H9 (cell line): ENCODE results near the gene SMARCA2. TPM values are rescaled to one million over a fixed set of nuclear protein-coding genes. Genes with fewer than 3 reads are reported as not detected.
A peak's percentile ranks its signal among the peaks of the same experiment; 100 is the strongest.

Experiments
- DNase-seq: peaks from one replicate; pipeline ENCODE4 v3.0.0-alpha.2; 2017
- H2AFZ ChIP-seq: one replicate; pipeline ENCODE4 v1.6.1; 2013; ENCODE audit warnings: mild to moderate bottlenecking, low read length, control low read depth, moderate library complexity
- H2AK5ac ChIP-seq: 2 replicates; pipeline ENCODE4 v1.6.1; 2013; ENCODE audit warnings: low read length, control low read depth, mixed read lengths; ENCODE audit not compliant: insufficient read length
- H2BK120ac ChIP-seq: one replicate; pipeline ENCODE4 v1.6.1; 2013; ENCODE audit warnings: low read depth, mild to moderate bottlenecking, low read length, control low read depth, inconsistent platforms; ENCODE audit not compliant: poor library complexity, severe bottlenecking
- H2BK12ac ChIP-seq: 2 replicates; pipeline ENCODE4 v1.6.1; 2013; ENCODE audit warnings: low read length, control low read depth, mixed read lengths, low read depth; ENCODE audit not compliant: insufficient read length
- H2BK15ac ChIP-seq: 2 replicates; pipeline ENCODE4 v1.6.1; 2013; ENCODE audit warnings: low read depth, low read length, control low read depth
- H2BK20ac ChIP-seq: one replicate; pipeline ENCODE4 v1.6.1; 2013; ENCODE audit warnings: low read depth, mild to moderate bottlenecking, low read length, control low read depth, inconsistent platforms; ENCODE audit not compliant: poor library complexity, severe bottlenecking
- H2BK5ac ChIP-seq: 2 replicates; pipeline ENCODE4 v1.6.1; 2013; ENCODE audit warnings: low read length, control low read depth, mixed read lengths; ENCODE audit not compliant: insufficient read length
- H3K14ac ChIP-seq: 2 replicates; pipeline ENCODE4 v1.6.1; 2013; ENCODE audit warnings: low read length, control low read depth; ENCODE audit not compliant: insufficient read depth
- H3K18ac ChIP-seq: 2 replicates; pipeline ENCODE4 v1.6.1; 2013; ENCODE audit warnings: low read depth, mild to moderate bottlenecking, mixed read lengths, low read length, control low read depth; ENCODE audit not compliant: insufficient read length
- H3K23ac ChIP-seq: 2 replicates; pipeline ENCODE4 v1.6.1; 2013; ENCODE audit warnings: low read length, control low read depth, mixed read lengths, low read depth; ENCODE audit not compliant: insufficient read length
- H3K23me2 ChIP-seq: 2 replicates; pipeline ENCODE4 v1.6.1; 2013; ENCODE audit warnings: low read depth, mild to moderate bottlenecking, mixed read lengths, low read length, control low read depth; ENCODE audit not compliant: insufficient read length, poor library complexity, severe bottlenecking
- H3K27ac ChIP-seq: 2 replicates; pipeline ENCODE4 v1.5.1; 2013; ENCODE audit warnings: low read length, control low read depth, mixed read lengths, low read depth; ENCODE audit not compliant: insufficient read length
- H3K27me3 ChIP-seq: 2 replicates; pipeline ENCODE4 v1.6.1; 2013; ENCODE audit warnings: low read length, control low read depth, inconsistent platforms; ENCODE audit not compliant: insufficient read depth
- H3K4ac ChIP-seq: 2 replicates; pipeline ENCODE4 v1.6.1; 2013; ENCODE audit warnings: low read depth, mild to moderate bottlenecking, control low read depth, inconsistent platforms, low read length, moderate library complexity
- H3K4me1 ChIP-seq: 2 replicates; pipeline ENCODE4 v1.6.1; 2013; ENCODE audit warnings: low read length, control low read depth, inconsistent platforms; ENCODE audit not compliant: insufficient read depth
- H3K4me2 ChIP-seq: 2 replicates; pipeline ENCODE4 v1.6.1; 2013; ENCODE audit warnings: low read length, control low read depth, mixed read lengths; ENCODE audit not compliant: insufficient read length, insufficient read depth
- H3K56ac ChIP-seq: 2 replicates; pipeline ENCODE4 v1.6.1; 2013; ENCODE audit warnings: low read depth, mild to moderate bottlenecking, mixed read lengths, low read length, control low read depth; ENCODE audit not compliant: insufficient read length
- H3K79me1 ChIP-seq: 2 replicates; pipeline ENCODE4 v1.6.1; 2013; ENCODE audit warnings: low read depth, mild to moderate bottlenecking, moderate library complexity, low read length, control low read depth, inconsistent platforms; ENCODE audit not compliant: insufficient read depth, poor library complexity, severe bottlenecking
- H3K79me2 ChIP-seq: 2 replicates; pipeline ENCODE4 v1.6.1; 2013; ENCODE audit warnings: low read length, control low read depth, inconsistent platforms; ENCODE audit not compliant: insufficient read depth
- H3K9ac ChIP-seq: 2 replicates; pipeline ENCODE4 v1.6.1; 2013; ENCODE audit warnings: low read length, control low read depth, mixed read lengths; ENCODE audit not compliant: insufficient read length; ENCODE audit errors: extremely low read depth
- H3K9me3 ChIP-seq: one replicate; pipeline ENCODE4 v1.6.1; 2013; ENCODE audit warnings: low read depth, low read length, inconsistent platforms; ENCODE audit not compliant: control insufficient read depth
- H3T11ph ChIP-seq: one replicate; pipeline ENCODE4 v1.6.1; 2013; ENCODE audit warnings: mild to moderate bottlenecking, low read length, control low read depth, inconsistent platforms
- H4K20me1 ChIP-seq: one replicate; pipeline ENCODE4 v1.6.1; 2013; ENCODE audit not compliant: control insufficient read depth, insufficient read length, insufficient read depth
- H4K5ac ChIP-seq: 2 replicates; pipeline ENCODE4 v1.6.1; 2013; ENCODE audit warnings: low read depth, mild to moderate bottlenecking, mixed read lengths, low read length, control low read depth; ENCODE audit not compliant: insufficient read length
- H4K8ac ChIP-seq: replicated peaks from 2 replicates; pipeline ENCODE4 v1.6.1; 2013; ENCODE audit warnings: low read length, control low read depth, mixed read lengths, low read depth; ENCODE audit not compliant: insufficient read length
- H4K91ac ChIP-seq: 2 replicates; pipeline ENCODE4 v1.6.1; 2013; ENCODE audit warnings: low read depth, mild to moderate bottlenecking, moderate library complexity, mixed read lengths, low read length, control low read depth; ENCODE audit not compliant: insufficient read length
- H3K27ac Mint-ChIP-seq, 3 experiments: 2 replicates in 2 of 3; 3 replicates in 1 of 3; pipeline ENCODE4 v1.8.0; 2020 to 2021; ENCODE audit warnings: mixed read lengths in 3 of 3, mild to moderate bottlenecking in 1 of 3, moderate library complexity in 1 of 3
- H3K27me3 Mint-ChIP-seq: 2 replicates; pipeline ENCODE4 v1.8.0; 2021; ENCODE audit warnings: low read depth, mild to moderate bottlenecking, moderate library complexity, mixed read lengths
- H3K36me3 Mint-ChIP-seq, 3 experiments: 2 replicates in 2 of 3; 3 replicates in 1 of 3; pipeline ENCODE4 v1.8.0; 2020 to 2021; ENCODE audit warnings: low read depth in 3 of 3, mixed read lengths in 3 of 3; ENCODE audit not compliant: insufficient read depth in 1 of 3
- H3K4me1 Mint-ChIP-seq, 2 experiments: 2 replicates each; pipeline ENCODE4 v1.8.0; 2020; ENCODE audit warnings: mixed read lengths in 2 of 2
- H3K4me3 Mint-ChIP-seq, 2 experiments: 2 replicates in 1 of 2; 3 replicates in 1 of 2; pipeline ENCODE4 v1.8.0; 2020 to 2021; ENCODE audit warnings: mild to moderate bottlenecking in 2 of 2, mixed read lengths in 2 of 2, moderate library complexity in 1 of 2
- H3K9me3 Mint-ChIP-seq, 2 experiments: 2 replicates in 1 of 2; 3 replicates in 1 of 2; pipeline ENCODE4 v1.8.0; 2020; ENCODE audit warnings: mild to moderate bottlenecking in 2 of 2, mixed read lengths in 2 of 2, moderate library complexity in 1 of 2
- CTCF ChIP-seq: fragments of 200-600 bp; sonication (generic); conservative IDR thresholded peaks from 3 replicates; pipeline ENCODE4 v1.8.0; 2021; ENCODE audit warnings: antibody characterized with exemption, mild to moderate bottlenecking
- WGBS: extraction: QIAGEN DNeasy Blood & Tissue Kit; methylation state at CpG from one replicate; pipeline ENCODE4 v1.1.7; 2013; ENCODE audit warnings: missing lambda C conversion rate, low lambda C conversion rate, mixed read lengths; ENCODE audit not compliant: insufficient read length; ENCODE audit errors: extremely low coverage; 5-methylcytosine and 5-hydroxymethylcytosine counted together
- total RNA-seq: library from RNA; stranded (reverse); gene quantifications from 2 replicates; pipeline ENCODE4 v1.2.1, GENCODE V29; 2021

Gene SMARCA2
- total RNA-seq, 1 experiment from 2014 or later, result 15.3 TPM

DNA sequence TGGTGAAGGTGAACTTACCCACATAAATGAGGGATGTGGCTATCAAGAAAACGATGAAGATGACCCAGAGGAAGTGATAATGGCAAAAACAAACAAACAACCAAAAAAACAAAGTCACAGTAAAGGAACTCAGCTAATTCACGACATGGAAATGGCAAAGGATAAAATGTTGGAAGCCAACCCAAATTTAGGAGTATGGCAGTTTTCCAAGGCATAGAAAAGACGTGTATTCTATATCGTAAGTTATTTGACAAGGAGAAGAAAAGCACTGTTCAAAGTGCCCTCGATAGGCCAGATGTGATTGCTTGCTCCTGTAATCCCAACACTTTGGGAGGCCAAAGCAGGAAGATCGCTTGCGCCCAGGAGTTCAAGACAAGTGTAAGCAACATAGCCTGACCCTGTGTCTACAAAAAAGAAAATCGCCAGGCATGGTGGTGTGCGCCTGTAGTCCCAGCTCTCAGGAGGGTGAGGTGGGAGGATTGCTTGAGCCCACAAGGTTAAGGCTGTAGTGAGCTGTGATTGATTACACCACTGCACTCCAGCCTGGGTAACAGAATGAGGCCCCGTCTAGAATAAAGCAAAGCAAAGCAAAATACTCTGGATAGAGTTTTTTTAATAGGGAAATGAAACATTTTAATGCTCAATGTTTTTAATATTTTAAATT is 138.0 kb downstream of the SMARCA2 start:
- H2BK5ac ChIP-seq, result no peak overlapping the region
- peaks cover 16 to 21% of the 10 kb centered on the region in 2 experiments for H3K4me1 Mint-ChIP-seq
- H3K79me1 ChIP-seq, result no peaks in the 10 kb centered on the region
- no peak overlapping the region for H2BK120ac ChIP-seq
- no peak overlapping the region for H3K4me3 Mint-ChIP-seq
- H3K9ac ChIP-seq, result no peak overlapping the region
- no peak overlapping the region for H3T11ph ChIP-seq
- H2BK12ac ChIP-seq, result no peak overlapping the region
- H3K23me2 ChIP-seq, result no peaks in the 10 kb centered on the region
- no peak overlapping the region for H3K27ac ChIP-seq
- H3K9me3 Mint-ChIP-seq, result peaks cover 3 to 7% of the 10 kb centered on the region in 2 experiments; a peak in 4 of 5 replicates
- no peak overlapping the region for H3K18ac ChIP-seq
- H3K9me3 ChIP-seq, result no peaks in the 10 kb centered on the region
- H2AK5ac ChIP-seq, result no peak overlapping the region
- no peak overlapping the region; a peak in 1 of 7 replicates for H3K27ac Mint-ChIP-seq
- H4K91ac ChIP-seq, result no peak overlapping the region
- H3K27me3 Mint-ChIP-seq, result no peaks in the 10 kb centered on the region
- H3K14ac ChIP-seq, result no peak overlapping the region
- WGBS, result no CpG with 5 or more reads among the region's 10 CpGs
- H2AFZ ChIP-seq, result no peak overlapping the region
- no peak for DNase-seq
- peaks cover 3 to 15% (median 4%) of the 10 kb centered on the region in 3 experiments; a peak in 5 of 7 replicates for H3K36me3 Mint-ChIP-seq
- H3K23ac ChIP-seq, result no peak overlapping the region
- peak overlapping the region; percentile 51 for H2BK20ac ChIP-seq
- TF ChIP-seq CTCF, result no peak
- H4K5ac ChIP-seq, result no peak overlapping the region
- H4K20me1 ChIP-seq, result no peaks in the 10 kb centered on the region
- no peak overlapping the region for H3K4ac ChIP-seq
- H4K8ac ChIP-seq, result no peak overlapping the region
- H3K27me3 ChIP-seq, result no peaks in the 10 kb centered on the region
- peaks cover 5% of the 10 kb centered on the region; the same call in 1 of the 2 replicates for H3K4me1 ChIP-seq
- H3K79me2 ChIP-seq, result no peaks in the 10 kb centered on the region
- no peak overlapping the region for H3K56ac ChIP-seq
- no peak overlapping the region for H2BK15ac ChIP-seq
- no peak overlapping the region for H3K4me2 ChIP-seq
